Upper lobe of left lung (tissue), 6 donors: Measurements from ENCODE around the gene RITA1. TPM values are rescaled to one million over a fixed set of nuclear protein-coding genes. Genes with fewer than 3 reads are reported as not detected.

Source experiments
- ATAC-seq, 2 donors: fragments of 200-7000 bp; cut with Tn5 transposase; one replicate each; pipeline ENCODE4 v1.9.1; 2022; ENCODE audit warnings: mild to moderate bottlenecking in 2 of 2, moderate library complexity in 2 of 2; ENCODE audit not compliant: low FRiP score in 2 of 2
- DNase-seq, 2 donors: peaks; one replicate each; pipeline ENCODE4 v3.0.0-alpha.2; 2019 to 2020
- H3K27ac ChIP-seq, 4 donors: fragments of 200-600 bp; sonication (generic); one replicate each; pipeline ENCODE4 v1.5.1; 2016 to 2019
- H3K27me3 ChIP-seq, 4 donors: fragments of 200-600 bp; sonication (generic); one replicate each; pipeline ENCODE4 v1.5.1; 2017 to 2019
- H3K36me3 ChIP-seq, 4 donors: fragments of 200-600 bp; sonication (generic); one replicate each; pipeline ENCODE4 v1.5.1; 2016 to 2019
- H3K4me1 ChIP-seq, 4 donors: fragments of 200-600 bp; sonication (generic); one replicate each; pipeline ENCODE4 v1.5.1; 2018 to 2019
- H3K4me3 ChIP-seq, 4 donors: fragments of 200-600 bp; sonication (generic); one replicate each; pipeline ENCODE4 v1.5.1; 2017 to 2019; ENCODE audit warnings: mild to moderate bottlenecking in 2 of 4, moderate library complexity in 1 of 4
- H3K9me3 ChIP-seq, 4 donors: fragments of 200-600 bp; sonication (generic); one replicate each; pipeline ENCODE4 v1.5.1; 2018 to 2019
- EP300 ChIP-seq, 4 donors: sonication (generic); formaldehyde crosslinking; IDR thresholded peaks; one replicate each; pipeline ENCODE4 v1.5.1; 2017; ENCODE audit warnings: antibody characterized with exemption in 4 of 4, control low read depth in 2 of 4
- POLR2A ChIP-seq, 4 donors: fragments of 450-650 bp; IDR thresholded peaks; one replicate each; pipeline ENCODE4 v1.5.1; 2016 to 2017; ENCODE audit warnings: antibody characterized with exemption in 4 of 4, mild to moderate bottlenecking in 2 of 4
- POLR2AphosphoS5 ChIP-seq, 2 donors: sonication (generic); formaldehyde crosslinking; IDR thresholded peaks; one replicate each; pipeline ENCODE4 v1.5.1; 2017; ENCODE audit warnings: antibody characterized with exemption in 2 of 2
- WGBS, 2 donors: methylation state at CpG; one replicate each; pipeline ENCODE4 v1.1.5; 2017 to 2018; 5-methylcytosine and 5-hydroxymethylcytosine counted together
- total RNA-seq, 6 donors: library from RNA; depleted of rRNA in 4 of 6; stranded (reverse); fragments of >200 nt in 4 of 6; gene quantifications; one replicate each; pipeline versions ENCODE4 v1.1.0 to v1.2.1, GENCODE V29; 2016 to 2021
- TF ChIP-seq, protein P1 (sequence below), 6 experiments: fragments of 450-650 bp in 4 of 6; fragments of 200-600 bp in 2 of 6; sonication (generic) in 2 of 6; IDR thresholded peaks; one replicate each; pipeline ENCODE4 v1.5.1; 2016 to 2019; ENCODE audit warnings: antibody characterized with exemption in 6 of 6
- donor health status: DM: no; HTN: no; CAD: no; lungs with moderate emphysema.
- donor health status: DM: no; HTN: yes; CAD: no; lungs with severe emphysema.

RITA1 gene
- total RNA-seq, 6 donors from 2014 or later = 11.5 to 25.2 (median 17.6) TPM

DNA sequence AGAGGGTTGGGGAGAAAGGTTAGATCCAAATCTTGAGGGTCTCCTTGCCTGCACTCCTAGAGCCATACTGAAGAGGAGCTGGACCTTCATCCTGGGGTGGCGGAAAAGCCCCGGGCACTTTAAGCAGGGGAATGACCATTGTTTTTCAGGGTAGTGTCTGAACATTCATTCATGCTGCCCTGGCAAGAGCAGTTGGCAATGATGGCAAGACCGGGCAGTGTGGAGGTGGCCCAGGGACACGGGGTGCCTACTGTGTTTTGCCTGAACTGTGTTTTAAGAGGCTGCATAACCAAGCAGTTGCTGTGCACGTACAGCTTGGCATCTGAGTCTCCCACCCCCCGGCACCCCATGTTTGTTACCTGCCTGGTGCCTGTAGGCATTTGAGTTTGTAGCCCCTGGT lies 50.5 kb downstream of the RITA1 start:
- no peak for DNase-seq
- H3K9me3 ChIP-seq = no peaks in the 10 kb centered on the region
- no peak for ATAC-seq
- TF ChIP-seq POLR2AphosphoS5 (IDR thresholded peaks at IDR 0.05) = no peak
- TF ChIP-seq EP300 (IDR thresholded peaks at IDR 0.05) = no peak
- no peak for TF ChIP-seq POLR2A (IDR thresholded peaks at IDR 0.05)
- TF ChIP-seq, protein P1, sequence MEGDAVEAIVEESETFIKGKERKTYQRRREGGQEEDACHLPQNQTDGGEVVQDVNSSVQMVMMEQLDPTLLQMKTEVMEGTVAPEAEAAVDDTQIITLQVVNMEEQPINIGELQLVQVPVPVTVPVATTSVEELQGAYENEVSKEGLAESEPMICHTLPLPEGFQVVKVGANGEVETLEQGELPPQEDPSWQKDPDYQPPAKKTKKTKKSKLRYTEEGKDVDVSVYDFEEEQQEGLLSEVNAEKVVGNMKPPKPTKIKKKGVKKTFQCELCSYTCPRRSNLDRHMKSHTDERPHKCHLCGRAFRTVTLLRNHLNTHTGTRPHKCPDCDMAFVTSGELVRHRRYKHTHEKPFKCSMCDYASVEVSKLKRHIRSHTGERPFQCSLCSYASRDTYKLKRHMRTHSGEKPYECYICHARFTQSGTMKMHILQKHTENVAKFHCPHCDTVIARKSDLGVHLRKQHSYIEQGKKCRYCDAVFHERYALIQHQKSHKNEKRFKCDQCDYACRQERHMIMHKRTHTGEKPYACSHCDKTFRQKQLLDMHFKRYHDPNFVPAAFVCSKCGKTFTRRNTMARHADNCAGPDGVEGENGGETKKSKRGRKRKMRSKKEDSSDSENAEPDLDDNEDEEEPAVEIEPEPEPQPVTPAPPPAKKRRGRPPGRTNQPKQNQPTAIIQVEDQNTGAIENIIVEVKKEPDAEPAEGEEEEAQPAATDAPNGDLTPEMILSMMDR (IDR thresholded peaks at IDR 0.05) = no peak
- H3K27me3 ChIP-seq = no peaks in the 10 kb centered on the region
- peaks cover 0 to 35% (median 28%) of the 10 kb centered on the region in 4 donors for H3K36me3 ChIP-seq
- WGBS, 2 donors = 96% methylated on average over 4 to 6 of the region's 6 CpGs
- H3K27ac ChIP-seq = peak overlapping the region in 3 of 4 donors; percentile 50 to 85 (median 57)
- H3K4me1 ChIP-seq = peaks cover 47 to 65% (median 58%) of the 10 kb centered on the region in 4 donors
- H3K4me3 ChIP-seq = no peak overlapping the region

DNA sequence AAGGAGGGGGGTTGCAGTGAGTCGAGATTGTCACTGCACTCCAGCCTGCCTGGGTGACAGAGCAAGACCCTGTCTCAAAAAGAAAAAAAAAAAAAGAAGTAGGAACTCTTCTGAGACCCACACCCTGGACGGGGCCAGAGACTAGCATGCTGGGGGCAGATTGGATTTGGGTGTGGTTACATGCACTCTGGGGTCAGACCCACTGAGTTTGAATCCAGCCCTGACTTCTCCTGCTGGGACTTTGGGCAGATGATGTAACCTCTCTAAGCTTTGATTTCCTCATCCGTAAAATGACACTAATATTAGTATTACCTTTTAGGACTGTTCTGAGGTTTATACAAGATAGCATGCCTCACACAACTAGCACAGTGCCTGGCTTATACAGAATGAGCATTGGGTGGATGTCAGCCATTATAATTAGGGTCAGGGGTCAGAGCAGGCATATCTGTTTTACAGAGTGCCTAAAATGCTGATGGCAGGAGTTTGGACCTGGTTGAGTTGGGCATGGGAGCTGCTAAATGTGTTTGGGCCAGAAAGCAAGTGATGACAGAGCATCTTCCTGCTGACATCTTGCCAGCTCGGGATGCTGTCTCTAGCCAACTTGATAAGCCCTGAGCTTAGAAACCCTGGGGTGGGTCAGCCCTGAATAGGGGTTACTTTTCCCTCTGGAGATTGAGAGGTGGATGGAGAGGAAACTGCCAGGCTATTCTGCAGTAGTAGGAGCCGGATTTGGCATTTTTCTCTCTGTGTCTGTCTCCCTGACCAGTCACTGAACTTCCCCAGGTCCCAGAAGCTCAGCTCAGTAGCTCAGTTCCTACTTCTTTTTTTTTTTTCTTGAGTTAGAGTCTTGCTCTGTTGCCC lies 51.2 kb downstream of the RITA1 start:
- Histone ChIP-seq H3K4me1 (peaks cover 55 to 70% (median 65%) of the 10 kb centered on the region in 4 donors), H3K36me3 (peaks cover 0 to 27% (median 23%) of the 10 kb centered on the region in 4 donors), H3K27ac (peak overlapping the region; percentile 57 to 88 (median 74)), H3K9me3 (no peaks in the 10 kb centered on the region), H3K27me3 (no peaks in the 10 kb centered on the region), H3K4me3 (no peak overlapping the region)
- peak in 1 of 2 donors; percentile 40 for ATAC-seq
- TF ChIP-seq POLR2AphosphoS5 (IDR thresholded peaks at IDR 0.05) (no peak), POLR2A (IDR thresholded peaks at IDR 0.05) (no peak), EP300 (IDR thresholded peaks at IDR 0.05) (no peak)
- TF ChIP-seq, protein P1 (IDR thresholded peaks at IDR 0.05) = no peak
- DNase-seq = peak in 1 of 2 donors; percentile 20
- 59 to 71% methylated on average over 4 to 5 of the region's 5 CpGs for WGBS, 2 donors

DNA sequence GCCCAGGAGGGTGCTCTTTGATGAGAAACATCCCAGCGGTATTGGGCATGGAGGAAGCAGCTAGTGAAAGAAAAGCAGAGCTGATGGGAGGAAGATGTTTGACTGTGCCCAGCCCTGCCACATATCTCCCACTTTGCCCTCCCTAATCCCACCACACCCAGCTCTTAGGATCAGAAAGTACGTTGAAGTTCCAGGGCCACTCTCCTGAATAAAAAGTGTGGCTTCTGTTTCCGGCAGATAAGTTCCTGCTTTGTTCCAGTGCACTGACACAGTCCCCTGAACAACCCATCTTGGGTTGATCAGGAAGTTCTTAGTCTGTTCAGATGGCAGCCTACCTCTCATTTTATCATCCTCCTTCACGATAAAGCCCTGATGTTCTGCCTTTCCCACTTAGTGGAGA lies 52.2 kb downstream of the RITA1 start:
- DNase-seq = peak in 1 of 2 donors; percentile 18
- ATAC-seq = no peak
- WGBS, 2 donors = 37 to 53% methylated on average over 4 of the region's 4 CpGs

DNA sequence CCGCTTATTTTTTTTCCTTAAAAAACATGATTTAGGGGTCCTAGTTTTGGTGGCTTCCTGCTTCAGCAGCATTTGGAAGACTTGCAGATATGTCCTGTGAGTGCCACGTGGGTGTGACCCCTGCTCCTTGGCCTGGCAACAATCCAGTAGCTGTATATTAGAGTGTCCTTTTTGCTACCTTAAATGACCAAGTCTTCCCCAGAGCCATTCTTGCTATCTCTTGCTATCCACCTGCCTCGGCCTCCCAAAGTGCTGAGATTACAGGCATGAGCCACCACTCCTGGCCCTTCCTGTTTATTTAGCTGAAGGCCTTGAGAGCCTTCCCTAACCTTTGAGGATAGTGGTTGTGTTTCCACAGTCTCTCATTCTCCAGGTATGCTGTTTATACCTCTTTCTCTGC lies 52.8 kb downstream of the RITA1 start:
- DNase-seq = no peak
- ATAC-seq = no peak
- WGBS, 2 donors = 53 to 54% methylated on average over 3 of the region's 3 CpGs
- Histone ChIP-seq H3K9me3 (no peaks in the 10 kb centered on the region), H3K27ac (peak overlapping the region in 3 of 4 donors; percentile 62 to 88 (median 85)), H3K36me3 (peaks cover 0 to 12% (median 8%) of the 10 kb centered on the region in 4 donors), H3K27me3 (no peaks in the 10 kb centered on the region), H3K4me3 (no peak overlapping the region), H3K4me1 (peaks cover 69 to 75% (median 71%) of the 10 kb centered on the region in 4 donors)
- TF ChIP-seq EP300 (IDR thresholded peaks at IDR 0.05) (no peak), POLR2A (IDR thresholded peaks at IDR 0.05) (no peak), POLR2AphosphoS5 (IDR thresholded peaks at IDR 0.05) (no peak)
- TF ChIP-seq, protein P1 (IDR thresholded peaks at IDR 0.05) = no peak

More for the DNA sequence above, 52.2 kb downstream of the RITA1 start:
- no peak for TF ChIP-seq POLR2A (IDR thresholded peaks at IDR 0.05)
- TF ChIP-seq, protein P1 (IDR thresholded peaks at IDR 0.05) = no peak
- TF ChIP-seq EP300 (IDR thresholded peaks at IDR 0.05) = peak in 2 of 4 donors; percentile 40 to 69
- TF ChIP-seq POLR2AphosphoS5 (IDR thresholded peaks at IDR 0.05) = peak in 1 of 2 donors; percentile 52
- Histone ChIP-seq H3K36me3 (peaks cover 0 to 18% (median 14%) of the 10 kb centered on the region in 4 donors), H3K4me3 (no peak overlapping the region), H3K9me3 (no peaks in the 10 kb centered on the region), H3K27ac (peak overlapping the region; percentile 62 to 88 (median 75)), H3K27me3 (no peaks in the 10 kb centered on the region), H3K4me1 (peaks cover 65 to 70% (median 69%) of the 10 kb centered on the region in 4 donors)
